Tibial nerve (tissue), 4 donors: ENCODE data around the gene PRLR.

ENCODE experiments used
- CTCF ChIP-seq, 5 experiments: fragments of 200-600 bp in 3 of 5; fragments of 450-650 bp in 2 of 5; sonication (generic) in 3 of 5; IDR thresholded peaks; one replicate each; pipeline ENCODE4 v1.5.1; 2016 to 2019; ENCODE audit warnings: antibody characterized with exemption in 5 of 5, mild to moderate bottlenecking in 3 of 5, moderate library complexity in 2 of 5
- EP300 ChIP-seq, 2 donors: sonication (generic); formaldehyde crosslinking; IDR thresholded peaks; one replicate each; pipeline ENCODE4 v1.6.1; 2017; ENCODE audit warnings: antibody characterized with exemption in 2 of 2, mild to moderate bottlenecking in 1 of 2
- POLR2A ChIP-seq, 2 donors: fragments of 450-650 bp; IDR thresholded peaks; one replicate each; pipeline ENCODE4 v1.6.1; 2017; ENCODE audit warnings: antibody characterized with exemption in 2 of 2, mild to moderate bottlenecking in 2 of 2, moderate library complexity in 2 of 2

- TF ChIP-seq POLR2A (IDR thresholded peaks at IDR 0.05): no peak
- no peak for TF ChIP-seq CTCF (IDR thresholded peaks at IDR 0.05)
- no peak for TF ChIP-seq EP300 (IDR thresholded peaks at IDR 0.05)
These were observed 26.9 kb downstream of the PRLR start for GRCh38 chr5:35203403-35203802.
